ENCODE data around the gene IL20. TPM values are rescaled to one million over a fixed set of nuclear protein-coding genes. Genes with fewer than 3 reads are reported as not detected.

IL20 gene
- total and polyA plus RNA-seq, 8 donors, result not detected

- no peaks in the 10 kb centered on the region for H3K36me3 ChIP-seq
- peaks cover 0 to 4% of the 10 kb centered on the region in 2 donors for H3K27me3 ChIP-seq
- H3K27ac ChIP-seq, result no peak overlapping the region
- DNase-seq, result no peak
- H3K4me1 ChIP-seq, result peaks cover 0 to 5% of the 10 kb centered on the region in 2 donors
- TF ChIP-seq CTCF (IDR thresholded peaks at IDR 0.05), result no peak
- no peaks in the 10 kb centered on the region for H3K9me3 ChIP-seq
- no peak for ATAC-seq
- H3K4me3 ChIP-seq, result no peak overlapping the region
- intact Hi-C loops (cut with DNase I), result no loop called here
Observed at GRCh38 chr1:206839857-206840256, 25.6 kb upstream of the IL20 start.

GRCh38 chr1:206841609-206842323 is 23.7 kb upstream of the IL20 start:
- Histone ChIP-seq H3K36me3 (no peaks in the 10 kb centered on the region), H3K4me3 (no peak overlapping the region), H3K27ac (no peak overlapping the region), H3K4me1 (peaks cover 0 to 2% of the 10 kb centered on the region in 2 donors), H3K27me3 (peaks cover 0 to 4% of the 10 kb centered on the region in 2 donors), H3K9me3 (no peaks in the 10 kb centered on the region)
- TF ChIP-seq CTCF (IDR thresholded peaks at IDR 0.05), result no peak
- intact Hi-C loops (cut with DNase I), result no loop called here
- no peak for ATAC-seq
- DNase-seq, result no peak

GRCh38 chr1:206842854-206843253 is 22.6 kb upstream of the IL20 start:
- no peak overlapping the region for H3K27ac ChIP-seq
- H3K4me1 ChIP-seq, result peaks cover 0 to 3% of the 10 kb centered on the region in 2 donors
- H3K27me3 ChIP-seq, result no peaks in the 10 kb centered on the region
- H3K4me3 ChIP-seq, result no peak overlapping the region
- intact Hi-C loops (cut with DNase I), result no loop called here
- no peak for TF ChIP-seq CTCF (IDR thresholded peaks at IDR 0.05)
- DNase-seq, result no peak
- ATAC-seq, result no peak
- no peaks in the 10 kb centered on the region for H3K9me3 ChIP-seq
- H3K36me3 ChIP-seq, result no peaks in the 10 kb centered on the region

- TF ChIP-seq CTCF (IDR thresholded peaks at IDR 0.05), result no peak
- Histone ChIP-seq H3K27me3 (no peaks in the 10 kb centered on the region), H3K4me3 (no peak overlapping the region), H3K27ac (no peak overlapping the region), H3K9me3 (no peaks in the 10 kb centered on the region), H3K36me3 (no peaks in the 10 kb centered on the region), H3K4me1 (peaks cover 0 to 3% of the 10 kb centered on the region in 2 donors)
- ATAC-seq (no peak), DNase-seq (no peak)
- intact Hi-C loops (cut with DNase I), result no loop called here
Observed at GRCh38 chr1:206843626-206844025, 21.8 kb upstream of the IL20 start.

GRCh38 chr1:206846487-206846886 is 18.9 kb upstream of the IL20 start:
- no peak for TF ChIP-seq CTCF (IDR thresholded peaks at IDR 0.05)
- Histone ChIP-seq H3K27ac (no peak overlapping the region), H3K4me3 (no peak overlapping the region), H3K4me1 (peaks cover 0 to 3% of the 10 kb centered on the region in 2 donors), H3K27me3 (no peaks in the 10 kb centered on the region), H3K36me3 (no peaks in the 10 kb centered on the region), H3K9me3 (no peaks in the 10 kb centered on the region)
- ATAC-seq (peak; percentile 86), DNase-seq (peak in 2 of 4 donors; percentile 24 to 70)
- intact Hi-C loops (cut with DNase I), result no loop called here

All from left lung (tissue), 10 donors.